ENCODE results near the gene FGFR1OP2. TPM values are rescaled to one million over a fixed set of nuclear protein-coding genes. Genes with fewer than 3 reads are reported as not detected.
"Not testable (repeated sequence)": the region's sequence is repeated elsewhere in the genome, so short reads cannot be mapped to it uniquely, and the experiment has no call there.

FGFR1OP2 gene
- total RNA-seq, 4 donors from 2014 or later, result 13.7 to 85.4 (median 43.9) TPM

- intact Hi-C loops (cut with DNase I; ENCODE audit: low total_unique reads) (no loop called here), in situ Hi-C loops (cut with MboI; ENCODE audit: low pct_ligation_motif_present in 1 of 4, low pct_unique_long_range_greater_than_20kb in 1 of 4, low sequenced_read_pairs in 3 of 4) (no loop called here)
- DNase-seq, result no peak
- Histone ChIP-seq H3K4me3 (no peak overlapping the region), H3K4me1 (peaks cover 0 to 16% (median 0%) of the 10 kb centered on the region in 4 donors), H3K27me3 (no peaks in the 10 kb centered on the region), H3K36me3 (peaks cover 0 to 2% (median 0%) of the 10 kb centered on the region in 4 donors), H3K9me3 (peaks cover 0 to 6% of the 10 kb centered on the region in 2 donors), H3K27ac (no peak overlapping the region)
- 76 to 80% methylated on average over 1 of the region's 1 CpG for WGBS, 2 donors (ENCODE audit: low coverage in 1 of 2)
- no peak for TF ChIP-seq POLR2A (IDR thresholded peaks at IDR 0.05)
Measured at GRCh38 chr12:26948309-26948708, 10.0 kb downstream of the FGFR1OP2 start.

- no peak for DNase-seq
- no peak overlapping the region for H3K27ac ChIP-seq
- 43 to 80% methylated on average over 1 of the region's 1 CpG for WGBS, 2 donors (ENCODE audit: low coverage in 1 of 2)
- no peak overlapping the region for H3K4me3 ChIP-seq
- TF ChIP-seq CTCF (IDR thresholded peaks at IDR 0.05), result no peak
- TF ChIP-seq EP300 (IDR thresholded peaks at IDR 0.05; ENCODE audit: low read depth), result no peak
- no peak for TF ChIP-seq POLR2AphosphoS5 (IDR thresholded peaks at IDR 0.05)
- no peak for TF ChIP-seq POLR2A (IDR thresholded peaks at IDR 0.05)
- no peaks in the 10 kb centered on the region for H3K27me3 ChIP-seq
- H3K36me3 ChIP-seq, result peaks cover 0 to 27% (median 6%) of the 10 kb centered on the region in 4 donors
- peaks cover 0 to under 1% of the 10 kb centered on the region in 2 donors for H3K9me3 ChIP-seq
- peaks cover 0 to 18% (median 0%) of the 10 kb centered on the region in 4 donors for H3K4me1 ChIP-seq
- intact Hi-C loops (cut with DNase I; ENCODE audit: low total_unique reads), result no loop called here
- in situ Hi-C loops (cut with MboI; ENCODE audit: low pct_ligation_motif_present in 1 of 4, low pct_unique_long_range_greater_than_20kb in 1 of 4, low sequenced_read_pairs in 3 of 4), result no loop called here
Measured at GRCh38 chr12:26953447-26953846, 15.2 kb downstream of the FGFR1OP2 start.

GRCh38 chr12:26954027-26954426 is 15.8 kb downstream of the FGFR1OP2 start:
- no peaks in the 10 kb centered on the region for H3K27me3 ChIP-seq
- TF ChIP-seq POLR2A (IDR thresholded peaks at IDR 0.05), result no peak
- TF ChIP-seq POLR2AphosphoS5 (IDR thresholded peaks at IDR 0.05), result no peak
- no peak for TF ChIP-seq EP300 (IDR thresholded peaks at IDR 0.05; ENCODE audit: low read depth)
- TF ChIP-seq CTCF (IDR thresholded peaks at IDR 0.05), result no peak
- H3K4me3 ChIP-seq, result no peak overlapping the region

GRCh38 chr12:26961391-26961790 is 23.1 kb downstream of the FGFR1OP2 start:
- H3K9me3 ChIP-seq; H3K27me3 ChIP-seq; H3K4me3 ChIP-seq; H3K27ac ChIP-seq; intact Hi-C loops (cut with DNase I; ENCODE audit: low total_unique reads); H3K4me1 ChIP-seq; in situ Hi-C loops (cut with MboI; ENCODE audit: low pct_ligation_motif_present in 1 of 4, low pct_unique_long_range_greater_than_20kb in 1 of 4, low sequenced_read_pairs in 3 of 4); DNase-seq: not testable (repeated sequence)
- 95 to 100% methylated on average over 2 to 7 of the region's 7 CpGs for WGBS, 2 donors (ENCODE audit: low coverage in 1 of 2)
- peaks cover 0 to 52% (median 8%) of the 10 kb centered on the region in 4 donors for H3K36me3 ChIP-seq

More at GRCh38 chr12:26954027-26954426, 15.8 kb downstream of the FGFR1OP2 start:
- no peak overlapping the region for H3K27ac ChIP-seq
- in situ Hi-C loops (cut with MboI; ENCODE audit: low pct_ligation_motif_present in 1 of 4, low pct_unique_long_range_greater_than_20kb in 1 of 4, low sequenced_read_pairs in 3 of 4) (no loop called here), intact Hi-C loops (cut with DNase I; ENCODE audit: low total_unique reads) (no loop called here)
- H3K36me3 ChIP-seq, result peaks cover 0 to 31% (median 6%) of the 10 kb centered on the region in 4 donors
- no peaks in the 10 kb centered on the region for H3K9me3 ChIP-seq
- H3K4me1 ChIP-seq, result peaks cover 0 to 18% (median 0%) of the 10 kb centered on the region in 4 donors
- 90 to 92% methylated on average over 4 of the region's 4 CpGs for WGBS, 2 donors (ENCODE audit: low coverage in 1 of 2)
- DNase-seq, result no peak

GRCh38 chr12:26961803-26962202 is 23.5 kb downstream of the FGFR1OP2 start:
- Histone ChIP-seq H3K4me1 (no peaks in the 10 kb centered on the region), H3K27ac (no peak overlapping the region), H3K4me3 (no peak overlapping the region), H3K27me3 (no peaks in the 10 kb centered on the region), H3K9me3 (no peaks in the 10 kb centered on the region), H3K36me3 (peaks cover 0 to 52% (median 6%) of the 10 kb centered on the region in 4 donors)
- TF ChIP-seq POLR2AphosphoS5 (IDR thresholded peaks at IDR 0.05) (no peak), EP300 (IDR thresholded peaks at IDR 0.05; ENCODE audit: low read depth) (no peak), POLR2A (IDR thresholded peaks at IDR 0.05) (no peak), CTCF (IDR thresholded peaks at IDR 0.05) (no peak)
- intact Hi-C loops (cut with DNase I; ENCODE audit: low total_unique reads), result no loop called here
- DNase-seq, result no peak
- 84 to 100% methylated on average over 1 of the region's 1 CpG for WGBS, 2 donors (ENCODE audit: low coverage in 1 of 2)
- in situ Hi-C loops (cut with MboI; ENCODE audit: low pct_ligation_motif_present in 1 of 4, low pct_unique_long_range_greater_than_20kb in 1 of 4, low sequenced_read_pairs in 3 of 4), result no loop called here

All from transverse colon (tissue), 4 donors.